Dedifferentiated amniotic fluid mesenchymal stem cell (primary cell): Measurements from ENCODE around the gene SLC4A8.
"Not testable (repeated sequence)": the region's sequence is repeated elsewhere in the genome, so short reads cannot be mapped to it uniquely, and the experiment has no call there.

Experiments used
- DNase-seq: peaks from one replicate; pipeline ENCODE4 v3.0.0-alpha.2; 2016; ENCODE audit errors: extremely low spot score

SLC4A8 gene

GRCh38 chr12:51480978-51481377 is 56.3 kb downstream of the SLC4A8 start:
- DNase-seq, result no peak

GRCh38 chr12:51482929-51483697 is 58.5 kb downstream of the SLC4A8 start:
- DNase-seq, result no peak

- no peak for DNase-seq
These were observed 59.5 kb downstream of the SLC4A8 start for GRCh38 chr12:51484119-51484518.

- no peak for DNase-seq
These were observed 63.6 kb downstream of the SLC4A8 start for GRCh38 chr12:51488281-51488680.

GRCh38 chr12:51493281-51493680 is 68.7 kb downstream of the SLC4A8 start:
- DNase-seq, result no peak

- DNase-seq, result no peak
These were observed 72.3 kb downstream of the SLC4A8 start for GRCh38 chr12:51496895-51497294.

- no peak for DNase-seq
These were observed 80.2 kb downstream of the SLC4A8 start for GRCh38 chr12:51504851-51505250.

GRCh38 chr12:51505360-51506105 is 80.9 kb downstream of the SLC4A8 start:
- no peak for DNase-seq

GRCh38 chr12:51507178-51507577 is 82.5 kb downstream of the SLC4A8 start:
- no peak for DNase-seq

GRCh38 chr12:51508285-51508684 is 83.7 kb downstream of the SLC4A8 start:
- no peak for DNase-seq

GRCh38 chr12:51511546-51512260 is 87.1 kb downstream of the SLC4A8 start:
- no peak for DNase-seq

- DNase-seq, result no peak
These were observed 87.8 kb downstream of the SLC4A8 start for GRCh38 chr12:51512438-51512837.

GRCh38 chr12:51515037-51515436 is 90.4 kb downstream of the SLC4A8 start:
- not testable (repeated sequence) for DNase-seq

GRCh38 chr12:51517316-51517715 is 92.7 kb downstream of the SLC4A8 start:
- no peak for DNase-seq

GRCh38 chr12:51517800-51518199 is 93.2 kb downstream of the SLC4A8 start:
- DNase-seq, result no peak

GRCh38 chr12:51519755-51520154 is 95.1 kb downstream of the SLC4A8 start:
- DNase-seq, result no peak

GRCh38 chr12:51520576-51521325 is 96.1 kb downstream of the SLC4A8 start:
- no peak for DNase-seq

GRCh38 chr12:51521554-51522276 is 97.1 kb downstream of the SLC4A8 start:
- DNase-seq, result no peak

- DNase-seq, result no peak
These were observed 98.1 kb downstream of the SLC4A8 start for GRCh38 chr12:51522696-51523095.

GRCh38 chr12:51524386-51524901 is 99.8 kb downstream of the SLC4A8 start:
- DNase-seq, result no peak

GRCh38 chr12:51525518-51525917 is 100.9 kb downstream of the SLC4A8 start:
- no peak for DNase-seq
